SK-N-MC (cell line): ENCODE results near the gene RACGAP1.

Experiments
- EZH2 ChIP-seq: fragments of 200-600 bp; sonication (generic); IDR thresholded peaks from one replicate; pipeline ENCODE4 v1.6.1; 2017; ENCODE audit warnings: antibody characterized with exemption
- FOXP2 ChIP-seq: optimal IDR thresholded peaks from 2 replicates; pipeline ENCODE3; 2011; ENCODE audit warnings: mild to moderate bottlenecking, moderate library complexity; ENCODE audit not compliant: insufficient read depth; ENCODE audit errors: extremely low read length, control extremely low read depth
- POLR2AphosphoS5 ChIP-seq: IDR thresholded peaks from 2 replicates; pipeline ENCODE4 v1.6.1; 2012; ENCODE audit warnings: mild to moderate bottlenecking, low read depth, low read length, borderline replicate concordance

GRCh38 chr12:50062728-50063460, 37.6 kb upstream of the RACGAP1 start:
- TF ChIP-seq POLR2AphosphoS5 (no peak), FOXP2 (no peak), EZH2 (no peak)
